Measurements from ENCODE around the gene KCNF1. TPM values are rescaled to one million over a fixed set of nuclear protein-coding genes. Genes with fewer than 3 reads are reported as not detected.

Gene KCNF1
- total RNA-seq, 1 experiment from 2014 or later = 1.2 TPM

GRCh38 chr2:10915236-10915635, 3.5 kb downstream of the KCNF1 start (continued):
- TF ChIP-seq CDX4 (CRISPR knock-in tag; IDR thresholded peaks at IDR 0.05; ENCODE audit: borderline replicate concordance) (no peak), SOX15 (CRISPR knock-in tag; IDR thresholded peaks at IDR 0.05) (no peak), ZBTB43 (CRISPR knock-in tag; IDR thresholded peaks at IDR 0.05) (no peak), OVOL2 (CRISPR knock-in tag; IDR thresholded peaks at IDR 0.05; ENCODE audit: borderline replicate concordance) (no peak), FOXP1 (CRISPR knock-in tag; IDR thresholded peaks at IDR 0.05; ENCODE audit: borderline replicate concordance) (no peak), KAT7 (CRISPR knock-in tag; IDR thresholded peaks at IDR 0.05; ENCODE audit: borderline replicate concordance) (no peak), HMGXB4 (CRISPR knock-in tag; IDR thresholded peaks at IDR 0.05) (no peak), NFE2L1 (CRISPR knock-in tag; IDR thresholded peaks at IDR 0.05) (no peak), SMAD3 (CRISPR knock-in tag; IDR thresholded peaks at IDR 0.05; ENCODE audit: borderline replicate concordance) (no peak), TEAD4 (CRISPR knock-in tag; IDR thresholded peaks at IDR 0.05) (no peak), MYBL2 (CRISPR knock-in tag; IDR thresholded peaks at IDR 0.05) (no peak), NR3C1 (CRISPR knock-in tag; conservative IDR thresholded peaks at IDR 0.05; ENCODE audit: low read depth) (no peak), ZSCAN18 (CRISPR knock-in tag; IDR thresholded peaks at IDR 0.05) (no peak), JUN (CRISPR knock-in tag; IDR thresholded peaks at IDR 0.05) (no peak)

GRCh38 chr2:10915731-10916276, 4.1 kb downstream of the KCNF1 start:
- no peak for DNase-seq (ENCODE audit: low spot score)
- H3K27ac Mint-ChIP-seq = no peak overlapping the region
- peaks cover 33% of the 10 kb centered on the region for H3K27me3 Mint-ChIP-seq (ENCODE audit: low read depth)
- H3K4me1 Mint-ChIP-seq = peaks cover 40% of the 10 kb centered on the region
- H3K4me3 Mint-ChIP-seq = no peak overlapping the region
- CTCF ChIA-PET = interaction anchor here (0.9 to 6.8 kb wide), 4 partner anchors 56 to 215 kb away, joined by 3 to 49 read pairs (median 18); a partner anchor contains a TSS
- POLR2A ChIA-PET = no interaction called here
- peaks cover 5% of the 10 kb centered on the region; the same call in 1 of the 2 replicates for H3K36me3 Mint-ChIP-seq
- ATAC-seq = no peak
- no peaks in the 10 kb centered on the region for H3K9me3 Mint-ChIP-seq
- TF ChIP-seq ZNF671 (CRISPR knock-in tag; IDR thresholded peaks at IDR 0.05) (no peak), SP1 (CRISPR knock-in tag; conservative IDR thresholded peaks at IDR 0.05) (no peak), TCF7 (CRISPR knock-in tag; IDR thresholded peaks at IDR 0.05; ENCODE audit: low read depth) (no peak), FOXP4 (CRISPR knock-in tag; IDR thresholded peaks at IDR 0.05) (no peak), USF2 (CRISPR knock-in tag; IDR thresholded peaks at IDR 0.05) (no peak), ZNF512 (CRISPR knock-in tag; IDR thresholded peaks at IDR 0.05; ENCODE audit: borderline replicate concordance) (no peak), GTF2I (CRISPR knock-in tag; conservative IDR thresholded peaks at IDR 0.05) (no peak), ZNF416 (CRISPR knock-in tag; IDR thresholded peaks at IDR 0.05) (no peak), ELF4 (CRISPR knock-in tag; IDR thresholded peaks at IDR 0.05; ENCODE audit: low read depth) (no peak), TP53 (CRISPR knock-in tag; IDR thresholded peaks at IDR 0.05) (no peak), PRRX2 (CRISPR knock-in tag; IDR thresholded peaks at IDR 0.05) (no peak), ATF6 (CRISPR knock-in tag; IDR thresholded peaks at IDR 0.05) (no peak), ZNF317 (CRISPR knock-in tag; IDR thresholded peaks at IDR 0.05; ENCODE audit: borderline replicate concordance, low read depth) (no peak)
